K562 (cell line): ENCODE measurements around the gene BAG2. TPM values are rescaled to one million over a fixed set of nuclear protein-coding genes. Genes with fewer than 3 reads are reported as not detected.

Experiments used
- CHD1 ChIP-seq: fragments of 200-600 bp; sonication (generic); IDR thresholded peaks from one replicate; pipeline ENCODE4 v1.6.1; 2012; ENCODE audit warnings: mild to moderate bottlenecking, moderate library complexity, low read length, inconsistent platforms
- CREBBP ChIP-seq: IDR thresholded peaks from one replicate; pipeline ENCODE4 v1.6.1; 2012; ENCODE audit warnings: low read depth, mild to moderate bottlenecking, control low read depth, inconsistent platforms, low read length
- HNRNPL ChIP-seq: fragments of 200-400 bp; formaldehyde crosslinking; IDR thresholded peaks from 2 replicates; pipeline ENCODE4 v1.6.1; 2017; ENCODE audit warnings: low read depth, mild to moderate bottlenecking, low read length
- ILK ChIP-seq: fragments of 450-650 bp; IDR thresholded peaks from 2 replicates; pipeline ENCODE4 v1.6.1; 2016; ENCODE audit warnings: missing genetic modification characterization, low read depth, mild to moderate bottlenecking, missing compliant biosample characterization, moderate library complexity, borderline replicate concordance
- RBFOX2 ChIP-seq: fragments of 200-400 bp; formaldehyde crosslinking; IDR thresholded peaks from 2 replicates; pipeline ENCODE4 v1.6.1; 2017; ENCODE audit warnings: low read depth, mild to moderate bottlenecking, low read length, moderate library complexity
- ZBTB8A ChIP-seq: fragments of 450-650 bp; IDR thresholded peaks from 2 replicates; pipeline ENCODE4 v1.6.1; 2018; ENCODE audit warnings: mild to moderate bottlenecking, moderate library complexity; ENCODE audit not compliant: partially characterized antibody
- ZKSCAN1 ChIP-seq: fragments of 150-350 bp; IDR thresholded peaks from 2 replicates; pipeline ENCODE4 v1.6.1; 2016; ENCODE audit warnings: low read depth, low read length
- ZKSCAN8 ChIP-seq: fragments of 200-800 bp; sonication (Bioruptor generic); IDR thresholded peaks from 2 replicates; pipeline ENCODE4 v1.6.1; 2016; ENCODE audit warnings: missing genetic modification characterization, missing compliant biosample characterization
- ZNF143 ChIP-seq: sonication (generic); formaldehyde crosslinking; IDR thresholded peaks from 2 replicates; pipeline ENCODE4 v1.9.0; 2022; ENCODE audit warnings: mild to moderate bottlenecking, missing genetic modification reagents
- ZNF561 ChIP-seq: fragments of 450-650 bp; formaldehyde crosslinking; conservative IDR thresholded peaks from 2 replicates; pipeline ENCODE4 v1.4.0; 2020; ENCODE audit warnings: mild to moderate bottlenecking, moderate library complexity
- ZNF583 ChIP-seq: fragments of 250-450 bp; sonication (Bioruptor Pico); IDR thresholded peaks from 2 replicates; pipeline ENCODE4 v1.4.0; 2020
- polyA plus RNA-seq, 8 experiments: library from polyadenylated mRNA; depleted of rRNA in 4 of 8; stranded (reverse) in 5 of 8; unstranded in 3 of 8; fragments of >200 nt; fragmentation: Nextera tagmentation in 2 of 8; fragmentation: Illumina TruSeq in 1 of 8; extraction: Ambion mirVana in 2 of 8; extraction: Trizol in 1 of 8; gene quantifications; 2 replicates each; pipeline versions ENCODE4 v1.2.1 to v1.2.3, GENCODE V29; 2011 to 2014; ENCODE audit warnings: inconsistent platforms in 1 of 8, missing spikeins in 1 of 8
- total RNA-seq, 7 experiments: library from RNA; depleted of rRNA in 6 of 7; stranded (reverse); fragments of >200 nt in 6 of 7; fragmentation: Illumina TruSeq in 2 of 7; extraction: Trizol in 2 of 7; gene quantifications; 2 replicates each; pipeline versions ENCODE4 v1.2.1 to v1.2.3, GENCODE V29; 2011 to 2021; ENCODE audit warnings: low replicate concordance in 1 of 7
- TF ChIP-seq, protein P1 (sequence below): fragments of 450-650 bp; formaldehyde crosslinking; IDR thresholded peaks from 2 replicates; pipeline ENCODE4 v1.4.0; 2020; ENCODE audit warnings: mild to moderate bottlenecking, moderate library complexity
- TF ChIP-seq, protein P2 (sequence below): sonication (generic); formaldehyde crosslinking; IDR thresholded peaks from 2 replicates; pipeline ENCODE4 v1.8.1; 2023; ENCODE audit warnings: mild to moderate bottlenecking, missing genetic modification reagents
- TF ChIP-seq, protein P3 (sequence below): fragments of 450-650 bp; IDR thresholded peaks from 2 replicates; pipeline ENCODE4 v1.6.1; 2014; ENCODE audit warnings: low read depth, mild to moderate bottlenecking, moderate library complexity, borderline replicate concordance
- TF ChIP-seq, protein P4 (sequence below), 2 experiments: fragments of 450-650 bp; IDR thresholded peaks; 2 replicates each; pipeline ENCODE4 v1.6.1; 2018; ENCODE audit warnings: mild to moderate bottlenecking in 2 of 2, low read depth in 1 of 2; ENCODE audit not compliant: partially characterized antibody in 2 of 2

BAG2 gene
- total and polyA plus RNA-seq, 9 of the 15 experiments (the other 6 are each of a cell fraction or from before 2014, with no cell fraction given), result 12.8 to 20.7 (median 17.6) TPM

DNA sequence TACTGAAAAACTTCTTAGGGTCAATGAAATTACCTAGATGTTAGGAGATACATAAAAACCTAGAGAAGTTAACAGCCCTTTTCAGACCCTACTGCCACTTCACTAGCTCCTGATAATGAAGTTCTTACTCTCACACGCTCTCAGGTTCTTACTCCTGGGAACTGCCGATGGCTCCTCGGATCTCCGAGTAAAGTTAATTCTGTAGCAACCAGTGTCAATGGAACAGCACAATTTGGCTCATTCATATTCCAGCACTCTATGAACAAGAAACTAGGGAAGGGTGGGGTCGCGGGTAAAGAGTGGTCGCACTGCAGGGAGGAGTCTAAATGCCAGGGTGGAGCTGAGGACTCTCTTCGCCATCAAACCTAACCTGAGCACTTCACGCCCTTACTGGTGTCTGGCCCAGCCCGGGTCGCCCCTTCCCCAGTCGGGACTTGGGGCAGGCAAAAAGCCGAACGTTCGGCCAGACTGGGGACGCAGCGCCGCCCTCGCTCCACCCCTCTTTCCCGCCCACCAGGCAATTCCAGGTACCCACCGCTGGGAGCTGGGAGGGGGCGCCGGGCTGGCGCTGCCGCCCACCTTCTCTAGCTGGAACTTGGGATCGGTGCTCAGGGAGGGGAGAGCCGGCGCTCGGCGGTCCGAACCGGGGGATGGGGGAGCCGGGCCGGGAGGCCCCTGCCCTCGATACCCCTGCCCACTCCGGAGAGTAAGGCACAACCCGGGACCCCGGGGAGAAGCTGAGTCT, 49.2 kb downstream of the BAG2 start (continued):
- no peak for TF ChIP-seq ZNF143 (CRISPR knock-in tag)
- TF ChIP-seq, protein P1, sequence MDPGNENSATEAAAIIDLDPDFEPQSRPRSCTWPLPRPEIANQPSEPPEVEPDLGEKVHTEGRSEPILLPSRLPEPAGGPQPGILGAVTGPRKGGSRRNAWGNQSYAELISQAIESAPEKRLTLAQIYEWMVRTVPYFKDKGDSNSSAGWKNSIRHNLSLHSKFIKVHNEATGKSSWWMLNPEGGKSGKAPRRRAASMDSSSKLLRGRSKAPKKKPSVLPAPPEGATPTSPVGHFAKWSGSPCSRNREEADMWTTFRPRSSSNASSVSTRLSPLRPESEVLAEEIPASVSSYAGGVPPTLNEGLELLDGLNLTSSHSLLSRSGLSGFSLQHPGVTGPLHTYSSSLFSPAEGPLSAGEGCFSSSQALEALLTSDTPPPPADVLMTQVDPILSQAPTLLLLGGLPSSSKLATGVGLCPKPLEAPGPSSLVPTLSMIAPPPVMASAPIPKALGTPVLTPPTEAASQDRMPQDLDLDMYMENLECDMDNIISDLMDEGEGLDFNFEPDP, result peak; percentile 7; the same call in 1 of the 2 replicates
- TF ChIP-seq ZKSCAN1, result no peak
- TF ChIP-seq HNRNPL, result peak; percentile 43; the same call in 1 of the 2 replicates
- TF ChIP-seq, protein P2, sequence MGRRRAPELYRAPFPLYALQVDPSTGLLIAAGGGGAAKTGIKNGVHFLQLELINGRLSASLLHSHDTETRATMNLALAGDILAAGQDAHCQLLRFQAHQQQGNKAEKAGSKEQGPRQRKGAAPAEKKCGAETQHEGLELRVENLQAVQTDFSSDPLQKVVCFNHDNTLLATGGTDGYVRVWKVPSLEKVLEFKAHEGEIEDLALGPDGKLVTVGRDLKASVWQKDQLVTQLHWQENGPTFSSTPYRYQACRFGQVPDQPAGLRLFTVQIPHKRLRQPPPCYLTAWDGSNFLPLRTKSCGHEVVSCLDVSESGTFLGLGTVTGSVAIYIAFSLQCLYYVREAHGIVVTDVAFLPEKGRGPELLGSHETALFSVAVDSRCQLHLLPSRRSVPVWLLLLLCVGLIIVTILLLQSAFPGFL (CRISPR knock-in tag), result no peak
- no peak for TF ChIP-seq CREBBP
- TF ChIP-seq, protein P3, sequence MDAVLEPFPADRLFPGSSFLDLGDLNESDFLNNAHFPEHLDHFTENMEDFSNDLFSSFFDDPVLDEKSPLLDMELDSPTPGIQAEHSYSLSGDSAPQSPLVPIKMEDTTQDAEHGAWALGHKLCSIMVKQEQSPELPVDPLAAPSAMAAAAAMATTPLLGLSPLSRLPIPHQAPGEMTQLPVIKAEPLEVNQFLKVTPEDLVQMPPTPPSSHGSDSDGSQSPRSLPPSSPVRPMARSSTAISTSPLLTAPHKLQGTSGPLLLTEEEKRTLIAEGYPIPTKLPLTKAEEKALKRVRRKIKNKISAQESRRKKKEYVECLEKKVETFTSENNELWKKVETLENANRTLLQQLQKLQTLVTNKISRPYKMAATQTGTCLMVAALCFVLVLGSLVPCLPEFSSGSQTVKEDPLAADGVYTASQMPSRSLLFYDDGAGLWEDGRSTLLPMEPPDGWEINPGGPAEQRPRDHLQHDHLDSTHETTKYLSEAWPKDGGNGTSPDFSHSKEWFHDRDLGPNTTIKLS, result 0 out of 2 replicates have a peak, but pooled peaks have one; percentile 10
- no peak for TF ChIP-seq ZBTB8A
- TF ChIP-seq CHD1, result no peak
- TF ChIP-seq ZKSCAN8 (CRISPR knock-in tag), result no peak
- TF ChIP-seq ZNF561, result no peak
- TF ChIP-seq ZNF583 (CRISPR knock-in tag), result no peak
- no peak for TF ChIP-seq ILK (tag)
- TF ChIP-seq RBFOX2, result no peak
- TF ChIP-seq, protein P4, sequence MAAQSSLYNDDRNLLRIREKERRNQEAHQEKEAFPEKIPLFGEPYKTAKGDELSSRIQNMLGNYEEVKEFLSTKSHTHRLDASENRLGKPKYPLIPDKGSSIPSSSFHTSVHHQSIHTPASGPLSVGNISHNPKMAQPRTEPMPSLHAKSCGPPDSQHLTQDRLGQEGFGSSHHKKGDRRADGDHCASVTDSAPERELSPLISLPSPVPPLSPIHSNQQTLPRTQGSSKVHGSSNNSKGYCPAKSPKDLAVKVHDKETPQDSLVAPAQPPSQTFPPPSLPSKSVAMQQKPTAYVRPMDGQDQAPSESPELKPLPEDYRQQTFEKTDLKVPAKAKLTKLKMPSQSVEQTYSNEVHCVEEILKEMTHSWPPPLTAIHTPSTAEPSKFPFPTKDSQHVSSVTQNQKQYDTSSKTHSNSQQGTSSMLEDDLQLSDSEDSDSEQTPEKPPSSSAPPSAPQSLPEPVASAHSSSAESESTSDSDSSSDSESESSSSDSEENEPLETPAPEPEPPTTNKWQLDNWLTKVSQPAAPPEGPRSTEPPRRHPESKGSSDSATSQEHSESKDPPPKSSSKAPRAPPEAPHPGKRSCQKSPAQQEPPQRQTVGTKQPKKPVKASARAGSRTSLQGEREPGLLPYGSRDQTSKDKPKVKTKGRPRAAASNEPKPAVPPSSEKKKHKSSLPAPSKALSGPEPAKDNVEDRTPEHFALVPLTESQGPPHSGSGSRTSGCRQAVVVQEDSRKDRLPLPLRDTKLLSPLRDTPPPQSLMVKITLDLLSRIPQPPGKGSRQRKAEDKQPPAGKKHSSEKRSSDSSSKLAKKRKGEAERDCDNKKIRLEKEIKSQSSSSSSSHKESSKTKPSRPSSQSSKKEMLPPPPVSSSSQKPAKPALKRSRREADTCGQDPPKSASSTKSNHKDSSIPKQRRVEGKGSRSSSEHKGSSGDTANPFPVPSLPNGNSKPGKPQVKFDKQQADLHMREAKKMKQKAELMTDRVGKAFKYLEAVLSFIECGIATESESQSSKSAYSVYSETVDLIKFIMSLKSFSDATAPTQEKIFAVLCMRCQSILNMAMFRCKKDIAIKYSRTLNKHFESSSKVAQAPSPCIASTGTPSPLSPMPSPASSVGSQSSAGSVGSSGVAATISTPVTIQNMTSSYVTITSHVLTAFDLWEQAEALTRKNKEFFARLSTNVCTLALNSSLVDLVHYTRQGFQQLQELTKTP (IDR thresholded peaks at IDR 0.05; ENCODE audit: low read depth in 1 of 2, partially characterized antibody in 2 of 2), result no peak
